SJSA1 (cell line): ENCODE data around the gene FRK. TPM values are rescaled to one million over a fixed set of nuclear protein-coding genes. Genes with fewer than 3 reads are reported as not detected.

Experiments used
- DNase-seq, 2 experiments: peaks; one replicate each; pipeline ENCODE4 v3.0.0-alpha.2; 2015 to 2020; ENCODE audit warnings: low spot score in 2 of 2, low read depth in 1 of 2
- H3K27ac ChIP-seq: fragments of 250-450 bp; sonication (Bioruptor Pico); 2 replicates; pipeline ENCODE4 v1.5.1; 2020; ENCODE audit warnings: mild to moderate bottlenecking, moderate library complexity
- H3K27me3 ChIP-seq: fragments of 250-450 bp; sonication (Bioruptor Pico); replicated peaks from 2 replicates; pipeline ENCODE4 v1.5.1; 2020; ENCODE audit warnings: mild to moderate bottlenecking, moderate library complexity
- H3K36me3 ChIP-seq: fragments of 250-450 bp; sonication (Bioruptor Pico); 2 replicates; pipeline ENCODE4 v1.5.1; 2020; ENCODE audit warnings: mild to moderate bottlenecking
- H3K4me1 ChIP-seq: fragments of 250-450 bp; sonication (Bioruptor Pico); replicated peaks from 2 replicates; pipeline ENCODE4 v1.6.1; 2021; ENCODE audit warnings: mild to moderate bottlenecking
- H3K4me3 ChIP-seq: fragments of 250-450 bp; sonication (Bioruptor Pico); 2 replicates; pipeline ENCODE4 v1.5.1; 2020; ENCODE audit warnings: mild to moderate bottlenecking
- H3K9me3 ChIP-seq: fragments of 250-450 bp; sonication (Bioruptor Pico); replicated peaks from 2 replicates; pipeline ENCODE4 v1.5.1; 2020; ENCODE audit warnings: mild to moderate bottlenecking
- total RNA-seq: library from RNA; depleted of rRNA; stranded (reverse); fragments of >200 nt; shearing (Covaris generic); gene quantifications from 2 replicates; pipeline ENCODE4 v1.2.3, GENCODE V29; 2014

Gene FRK
- total RNA-seq, 1 experiment from 2014 or later: 0.66 TPM

DNA sequence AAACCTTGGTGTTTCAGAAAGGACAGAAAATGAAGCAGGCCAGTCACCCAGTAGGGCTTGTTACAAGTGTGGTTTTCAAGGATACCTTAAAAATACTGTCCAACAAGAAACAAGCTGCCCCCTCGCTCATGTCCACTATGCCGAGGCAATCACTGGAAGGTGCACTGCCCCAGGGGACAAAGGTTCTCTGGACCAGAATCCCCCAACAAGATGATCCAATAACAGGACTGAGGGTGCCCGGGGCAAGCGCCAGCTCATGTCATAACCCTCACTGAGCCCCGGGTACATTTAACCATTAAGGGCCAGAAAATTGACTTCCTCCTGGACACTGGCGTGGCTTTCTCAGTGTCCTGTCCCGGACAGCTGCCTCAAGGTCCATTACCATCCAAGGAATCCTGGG, 33.4 kb upstream of the FRK start:
- no peak overlapping the region for H3K27ac ChIP-seq
- no peaks in the 10 kb centered on the region for H3K4me1 ChIP-seq
- no peak for DNase-seq
- H3K4me3 ChIP-seq: no peak overlapping the region
- H3K27me3 ChIP-seq: no peaks in the 10 kb centered on the region
- H3K36me3 ChIP-seq: no peaks in the 10 kb centered on the region
- no peaks in the 10 kb centered on the region; the same call in 1 of the 2 replicates for H3K9me3 ChIP-seq

DNA sequence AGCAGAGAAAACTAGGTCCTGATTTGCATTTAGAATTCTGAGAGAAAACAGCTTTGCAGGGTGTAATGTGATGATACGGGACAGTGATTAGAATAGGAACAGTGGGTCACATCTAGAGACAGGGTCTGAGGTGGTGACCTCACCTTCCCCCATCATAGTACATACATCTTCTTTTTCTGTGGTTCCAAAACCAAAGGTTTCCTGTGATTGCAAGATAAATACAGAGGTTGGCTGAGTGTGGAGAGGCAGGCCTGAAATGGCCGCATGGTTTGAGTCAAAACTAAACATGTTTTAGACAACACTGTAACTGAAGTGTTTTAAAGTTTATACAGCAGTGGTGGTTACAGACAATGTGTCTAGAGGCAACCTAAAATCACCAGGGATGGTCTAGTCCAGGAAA, 29.6 kb upstream of the FRK start:
- no peaks in the 10 kb centered on the region for H3K27me3 ChIP-seq
- H3K36me3 ChIP-seq: no peaks in the 10 kb centered on the region
- no peak overlapping the region for H3K4me3 ChIP-seq
- H3K4me1 ChIP-seq: peaks cover 14% of the 10 kb centered on the region
- no peak for DNase-seq
- no peaks in the 10 kb centered on the region for H3K9me3 ChIP-seq
- no peak overlapping the region for H3K27ac ChIP-seq

DNA sequence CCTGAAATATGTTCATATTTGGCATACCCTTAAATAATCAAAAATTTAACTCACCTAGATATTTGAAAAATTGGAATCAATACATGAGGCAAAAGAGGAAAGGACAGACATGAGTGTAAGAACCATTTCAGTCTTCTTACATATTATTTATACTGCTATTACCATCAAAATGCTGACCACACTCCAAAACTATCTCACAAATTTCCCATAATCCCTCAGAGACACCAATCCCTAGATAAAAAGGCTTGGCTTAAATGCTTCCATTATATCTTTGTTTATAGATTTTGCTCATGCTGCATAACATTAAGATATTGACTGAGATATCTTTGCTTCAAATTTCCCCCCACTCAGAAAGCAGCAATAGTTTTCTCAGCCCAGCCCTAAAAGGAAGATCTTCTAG, 28.3 kb upstream of the FRK start:
- no peak for DNase-seq
- H3K36me3 ChIP-seq: no peaks in the 10 kb centered on the region
- H3K27ac ChIP-seq: no peak overlapping the region
- no peak overlapping the region for H3K4me3 ChIP-seq
- H3K27me3 ChIP-seq: no peaks in the 10 kb centered on the region
- H3K4me1 ChIP-seq: peaks cover 14% of the 10 kb centered on the region
- no peaks in the 10 kb centered on the region for H3K9me3 ChIP-seq

DNA sequence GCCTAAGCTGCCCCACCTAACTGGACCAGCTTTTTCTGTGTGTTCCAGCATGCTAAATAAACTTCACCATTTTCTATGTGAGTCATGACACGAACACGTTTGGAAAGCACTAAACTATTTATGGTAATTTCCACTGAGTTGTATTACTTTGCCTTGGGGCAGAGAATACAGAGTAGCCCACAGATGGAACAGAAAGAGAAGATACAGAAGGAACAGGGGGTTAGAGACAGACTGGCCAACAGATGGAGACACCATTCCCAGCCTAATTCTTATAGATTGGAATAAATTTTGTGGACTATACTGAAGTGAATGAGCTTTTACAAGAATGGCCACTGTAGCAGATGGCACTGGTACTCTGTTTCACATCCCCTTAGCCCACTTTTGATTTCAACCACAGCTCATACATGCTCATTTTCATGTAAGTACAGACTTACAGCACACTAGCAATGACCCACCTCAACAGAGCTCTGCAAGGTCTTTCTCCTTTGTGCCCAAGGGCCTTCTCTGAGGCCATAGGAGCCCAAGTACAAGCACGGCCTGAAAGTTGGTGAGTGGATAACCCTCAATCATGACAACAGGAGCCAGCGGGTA, 26.8 kb upstream of the FRK start:
- H3K27ac ChIP-seq: 0 out of 2 replicates have a peak overlapping the region, but pooled peaks have one; percentile 15
- peaks cover 14% of the 10 kb centered on the region for H3K4me1 ChIP-seq
- H3K27me3 ChIP-seq: no peaks in the 10 kb centered on the region
- peak in 1 of 2 experiments; percentile 60 for DNase-seq
- H3K9me3 ChIP-seq: no peaks in the 10 kb centered on the region
- H3K36me3 ChIP-seq: no peaks in the 10 kb centered on the region
- no peak overlapping the region for H3K4me3 ChIP-seq

DNA sequence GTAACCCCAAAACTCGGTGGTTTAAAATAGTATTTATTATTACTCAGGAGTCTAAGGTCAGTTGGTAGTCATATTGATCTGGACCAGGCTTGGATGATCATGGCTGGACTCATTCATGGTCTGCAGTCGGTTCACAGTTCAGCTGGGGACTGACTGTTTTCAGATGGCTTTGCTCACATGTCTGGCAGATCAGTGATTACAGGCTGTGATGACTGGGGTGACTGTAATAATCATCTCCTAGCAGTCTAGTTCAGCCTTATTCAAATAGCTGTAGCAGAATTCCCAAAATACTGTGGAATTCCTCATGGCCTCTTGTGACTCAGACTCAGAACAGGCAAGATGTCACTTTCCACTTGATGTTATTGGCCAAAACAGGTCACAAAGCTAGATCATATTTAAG, 23.6 kb upstream of the FRK start:
- peaks cover 14% of the 10 kb centered on the region for H3K4me1 ChIP-seq
- H3K36me3 ChIP-seq: no peaks in the 10 kb centered on the region
- no peak overlapping the region for H3K4me3 ChIP-seq
- H3K9me3 ChIP-seq: no peaks in the 10 kb centered on the region
- H3K27me3 ChIP-seq: no peaks in the 10 kb centered on the region
- no peak overlapping the region for H3K27ac ChIP-seq
- DNase-seq: no peak

DNA sequence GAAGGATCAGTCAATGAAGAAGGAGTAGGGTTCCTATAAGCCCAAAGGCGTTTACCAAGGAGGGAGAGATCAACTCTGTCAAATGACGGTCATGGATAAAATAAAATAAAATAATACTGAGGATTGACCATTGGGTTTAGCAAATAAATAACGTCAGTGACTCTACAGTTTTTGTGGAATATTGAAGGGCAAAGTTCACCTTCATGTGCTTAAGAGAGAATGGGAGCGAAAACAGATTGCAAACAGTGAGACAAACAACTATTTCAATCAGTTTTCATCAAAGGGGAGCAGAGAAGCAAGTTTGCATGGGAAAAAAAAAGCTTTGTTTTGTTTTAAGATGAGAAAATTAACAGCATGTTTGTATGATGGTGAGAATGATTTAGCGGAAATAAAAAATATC, 22.4 kb upstream of the FRK start:
- Histone ChIP-seq H3K27ac (no peak overlapping the region), H3K9me3 (no peaks in the 10 kb centered on the region), H3K4me1 (peaks cover 13% of the 10 kb centered on the region), H3K36me3 (no peaks in the 10 kb centered on the region), H3K27me3 (no peaks in the 10 kb centered on the region), H3K4me3 (no peak overlapping the region)
- no peak for DNase-seq

DNA sequence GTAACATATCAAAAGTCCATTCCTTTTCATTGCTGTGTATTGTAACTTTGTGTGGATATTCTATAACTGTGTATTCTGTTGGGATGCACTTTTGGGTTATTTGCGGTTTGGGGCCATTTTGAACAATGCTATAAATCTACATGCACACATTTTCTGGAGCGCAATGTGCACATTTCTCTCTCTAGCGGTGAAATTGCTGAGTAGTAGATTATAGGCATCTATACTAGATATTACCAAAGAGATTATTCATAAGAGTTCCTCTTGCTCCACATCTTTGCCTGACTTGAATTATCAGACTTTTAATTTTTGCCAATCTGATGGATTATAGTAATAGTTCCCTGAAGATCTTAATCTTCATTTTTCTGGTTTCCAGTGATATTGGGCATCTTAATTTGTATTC, 18.3 kb upstream of the FRK start:
- H3K4me3 ChIP-seq: no peak overlapping the region
- peaks cover 10% of the 10 kb centered on the region for H3K4me1 ChIP-seq
- DNase-seq: no peak
- no peaks in the 10 kb centered on the region for H3K36me3 ChIP-seq
- no peaks in the 10 kb centered on the region for H3K27me3 ChIP-seq
- no peaks in the 10 kb centered on the region for H3K9me3 ChIP-seq
- no peak overlapping the region for H3K27ac ChIP-seq

DNA sequence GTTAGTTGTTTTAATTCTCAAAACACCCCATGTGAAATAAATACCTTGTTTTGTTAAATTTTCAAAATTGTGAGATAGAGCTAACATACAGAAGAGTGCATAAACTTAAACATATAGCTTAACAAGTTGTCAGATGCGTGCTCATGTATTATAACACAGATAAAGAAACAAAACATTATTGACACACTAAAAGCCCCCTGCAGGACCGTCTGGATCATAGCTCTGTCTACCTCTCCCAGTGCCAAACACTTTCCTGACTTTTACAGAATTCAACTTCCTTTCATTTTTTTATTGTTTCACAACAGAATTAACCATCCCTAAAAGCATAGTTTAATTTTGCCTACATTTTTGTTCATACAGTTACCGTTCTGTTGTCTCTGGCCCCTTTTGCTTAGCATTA, 17.8 kb upstream of the FRK start:
- Histone ChIP-seq H3K4me3 (no peak overlapping the region), H3K9me3 (no peaks in the 10 kb centered on the region), H3K4me1 (peaks cover 14% of the 10 kb centered on the region), H3K36me3 (no peaks in the 10 kb centered on the region), H3K27me3 (no peaks in the 10 kb centered on the region), H3K27ac (no peak overlapping the region)
- no peak for DNase-seq

DNA sequence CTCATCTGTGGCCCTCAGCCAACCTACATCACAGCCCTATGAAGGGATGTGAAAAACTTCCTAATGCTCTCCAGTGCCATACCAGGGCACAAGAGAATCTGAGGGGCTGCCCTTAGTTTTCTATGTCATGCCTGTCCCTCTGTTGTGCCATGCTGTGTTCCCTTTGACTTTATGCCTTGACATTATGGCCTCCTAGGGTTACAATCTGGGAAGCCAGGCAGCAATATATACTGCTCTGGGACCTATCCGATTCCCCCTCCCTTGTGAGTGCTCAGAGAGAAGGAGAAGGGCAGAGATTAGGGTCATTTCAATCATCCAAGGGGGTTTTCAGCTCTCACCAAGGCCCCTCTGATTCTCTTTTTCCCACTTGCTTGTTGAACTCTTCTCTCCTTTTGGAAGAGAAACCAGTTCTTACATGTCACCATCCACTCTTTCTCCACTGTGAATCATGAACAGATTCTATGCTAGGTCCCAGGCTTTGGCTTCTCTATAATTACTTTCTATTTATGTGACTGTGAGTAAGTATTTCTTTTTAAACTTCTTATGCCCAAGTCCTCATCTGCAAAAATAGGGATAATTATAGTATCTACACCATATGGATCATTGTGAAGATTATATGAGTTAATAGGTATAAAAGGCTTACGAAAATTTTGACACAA, 14.2 kb upstream of the FRK start:
- Histone ChIP-seq H3K36me3 (no peaks in the 10 kb centered on the region), H3K9me3 (no peaks in the 10 kb centered on the region), H3K4me1 (peaks cover 26% of the 10 kb centered on the region), H3K27ac (no peak overlapping the region), H3K4me3 (no peak overlapping the region), H3K27me3 (no peaks in the 10 kb centered on the region)
- DNase-seq: no peak

DNA sequence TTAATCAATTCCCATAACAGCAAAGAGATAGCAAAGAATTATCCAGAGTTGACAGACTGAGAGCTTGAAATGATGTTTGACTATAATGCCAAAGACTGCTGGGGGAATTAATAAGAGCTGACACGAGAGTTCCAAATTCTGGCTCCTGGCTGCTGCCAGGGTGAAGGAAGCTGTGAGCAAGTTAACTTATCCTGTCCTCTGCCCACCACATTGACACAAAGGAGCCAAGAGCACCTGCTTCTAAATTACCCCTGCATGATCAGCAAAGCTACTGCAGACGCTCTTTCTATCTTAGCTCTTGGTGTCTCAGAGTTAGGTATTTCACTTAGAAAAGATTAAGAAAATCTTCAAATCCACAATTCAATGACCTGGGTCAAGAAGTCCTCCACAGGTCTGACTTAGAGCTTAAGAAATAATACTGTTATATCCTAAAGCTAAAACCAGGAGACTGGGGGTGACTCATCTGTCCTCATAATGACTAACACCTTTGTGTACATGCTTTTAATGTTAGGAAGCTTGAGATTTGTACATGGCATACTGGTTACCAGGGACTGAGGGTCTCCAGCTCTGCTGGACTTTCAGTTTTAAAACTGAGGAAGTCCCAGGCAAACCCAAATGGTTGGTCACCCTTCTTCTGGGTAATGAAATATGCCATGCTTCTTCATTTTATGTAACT, 13.2 kb upstream of the FRK start:
- H3K4me3 ChIP-seq: no peak overlapping the region
- no peak overlapping the region for H3K27ac ChIP-seq
- DNase-seq: peak; percentile 49 to 76
- no peaks in the 10 kb centered on the region for H3K36me3 ChIP-seq
- H3K4me1 ChIP-seq: peaks cover 26% of the 10 kb centered on the region
- no peaks in the 10 kb centered on the region for H3K9me3 ChIP-seq
- no peaks in the 10 kb centered on the region for H3K27me3 ChIP-seq

DNA sequence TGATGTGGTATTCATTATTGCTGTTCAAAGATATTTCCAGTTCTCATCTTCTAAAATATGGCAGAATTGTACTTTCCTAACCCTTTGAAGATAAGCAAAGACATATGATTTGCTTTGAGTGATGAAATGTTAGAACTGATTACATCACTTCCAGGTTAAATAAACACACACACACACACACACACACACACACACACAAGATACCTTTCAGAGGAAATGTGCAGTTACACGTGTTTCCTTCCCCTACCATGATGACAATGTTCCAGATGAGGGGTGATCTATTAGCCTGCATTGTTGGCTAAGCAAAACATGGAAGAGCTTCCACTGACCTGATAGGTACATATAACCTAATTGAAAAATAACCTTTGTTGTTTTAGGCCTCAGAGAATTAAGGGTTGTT, 11.7 kb upstream of the FRK start:
- H3K4me1 ChIP-seq: peaks cover 26% of the 10 kb centered on the region

DNA sequence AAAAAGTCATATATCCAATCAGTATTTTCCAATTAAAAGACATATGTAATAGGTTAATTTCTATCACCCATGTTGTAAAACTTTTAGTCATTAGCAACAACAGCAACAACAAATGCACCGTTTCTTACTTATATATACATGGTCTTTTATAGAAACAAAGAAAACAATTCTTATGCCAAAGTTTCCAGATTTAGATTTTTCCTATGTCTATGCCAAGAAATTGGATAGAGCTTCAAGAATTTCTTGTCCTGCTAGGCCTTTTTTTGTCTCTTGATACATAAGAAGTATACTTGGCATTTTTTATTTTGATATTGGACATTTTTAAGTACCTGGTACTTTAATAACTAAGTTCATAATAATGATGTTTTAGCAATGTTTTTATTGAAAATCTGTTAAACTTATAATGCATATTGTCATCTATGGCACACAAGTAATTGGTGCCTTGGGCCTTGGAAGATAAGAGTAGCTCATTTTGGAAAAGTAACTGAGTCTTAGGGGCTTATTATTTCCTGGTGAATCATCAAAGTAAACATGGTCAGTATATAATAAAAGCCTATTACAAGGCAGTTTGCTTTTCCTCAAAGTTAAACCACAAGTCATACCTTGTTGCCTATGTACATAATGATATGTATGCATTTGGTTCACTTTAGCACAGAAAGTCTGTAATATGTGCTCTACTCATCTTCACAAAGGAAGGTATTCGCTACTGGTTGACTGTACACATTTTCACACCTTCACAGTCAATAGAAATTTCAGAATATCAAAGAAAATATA, 10.1 kb upstream of the FRK start:
- no peak overlapping the region for H3K4me3 ChIP-seq
- H3K4me1 ChIP-seq: peaks cover 26% of the 10 kb centered on the region
- no peaks in the 10 kb centered on the region for H3K27me3 ChIP-seq
- H3K36me3 ChIP-seq: no peaks in the 10 kb centered on the region
- no peak overlapping the region for H3K27ac ChIP-seq
- no peaks in the 10 kb centered on the region for H3K9me3 ChIP-seq
- DNase-seq: peak in 1 of 2 experiments; percentile 2

More for the DNA sequence above, 11.7 kb upstream of the FRK start:
- no peak overlapping the region for H3K27ac ChIP-seq
- H3K9me3 ChIP-seq: no peaks in the 10 kb centered on the region
- no peak for DNase-seq
- no peaks in the 10 kb centered on the region for H3K27me3 ChIP-seq
- no peaks in the 10 kb centered on the region for H3K36me3 ChIP-seq
- H3K4me3 ChIP-seq: no peak overlapping the region

DNA sequence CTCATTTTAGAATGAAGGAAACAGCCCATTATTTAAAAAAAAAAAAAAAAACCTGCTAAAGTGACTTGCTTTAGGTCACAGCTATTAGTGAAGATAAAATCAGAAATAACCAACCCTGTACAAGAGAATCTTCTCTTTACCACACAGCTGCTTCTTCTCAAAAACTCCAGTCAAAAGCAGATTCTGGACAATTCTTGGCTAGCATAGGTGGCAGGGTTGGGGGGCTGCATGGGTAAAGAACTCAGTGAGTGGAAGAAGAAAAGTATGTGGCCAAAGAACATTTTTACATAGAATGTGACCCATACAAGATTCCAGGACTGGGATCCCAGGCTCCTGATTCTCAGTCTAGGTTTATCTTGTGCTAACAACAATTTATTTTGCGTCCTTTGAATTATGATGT, 9.4 kb upstream of the FRK start:
- no peaks in the 10 kb centered on the region for H3K36me3 ChIP-seq
- H3K4me3 ChIP-seq: no peak overlapping the region
- no peaks in the 10 kb centered on the region for H3K9me3 ChIP-seq
- DNase-seq: no peak
- H3K4me1 ChIP-seq: peaks cover 26% of the 10 kb centered on the region
- H3K27me3 ChIP-seq: no peaks in the 10 kb centered on the region
- no peak overlapping the region for H3K27ac ChIP-seq

DNA sequence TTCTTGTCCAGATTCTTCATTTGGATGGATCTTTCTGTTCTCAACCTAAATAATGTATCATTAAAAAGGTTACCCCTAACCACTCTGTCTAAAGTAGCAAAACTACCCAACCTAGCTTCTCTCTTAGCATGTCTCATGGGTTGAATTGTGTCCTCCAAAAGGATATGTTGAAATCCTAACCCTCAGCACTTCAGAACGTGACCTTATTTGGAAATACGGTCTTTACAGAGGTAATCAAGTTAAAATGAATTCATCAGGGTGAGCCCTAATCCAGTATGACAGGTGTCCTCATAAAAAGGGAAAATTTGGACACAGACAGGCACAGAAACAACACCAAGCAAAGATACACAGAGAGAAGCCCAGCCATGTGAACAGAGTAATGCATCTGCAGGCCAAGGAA, 6.1 kb upstream of the FRK start:
- no peaks in the 10 kb centered on the region for H3K9me3 ChIP-seq

More for the DNA sequence above, 6.1 kb upstream of the FRK start:
- Histone ChIP-seq H3K36me3 (no peaks in the 10 kb centered on the region), H3K27me3 (no peaks in the 10 kb centered on the region), H3K4me3 (no peak overlapping the region), H3K4me1 (peaks cover 9% of the 10 kb centered on the region), H3K27ac (no peak overlapping the region)
- no peak for DNase-seq
